Esophagus muscularis mucosa (tissue), 4 donors: ENCODE measurements around the gene GRK5.

Experiments
- CTCF ChIP-seq, 3 experiments: fragments of 200-600 bp in 2 of 3; fragments of 450-650 bp in 1 of 3; sonication (generic) in 2 of 3; IDR thresholded peaks; one replicate each; pipeline ENCODE4 v1.5.1; 2017 to 2019; ENCODE audit warnings: antibody characterized with exemption in 3 of 3, mild to moderate bottlenecking in 2 of 3, moderate library complexity in 1 of 3
- EP300 ChIP-seq: sonication (generic); formaldehyde crosslinking; IDR thresholded peaks from one replicate; pipeline ENCODE4 v1.6.1; 2017; ENCODE audit warnings: antibody characterized with exemption
- POLR2A ChIP-seq: fragments of 450-650 bp; IDR thresholded peaks from one replicate; pipeline ENCODE4 v1.6.1; 2017; ENCODE audit warnings: antibody characterized with exemption, moderate library complexity, mild to moderate bottlenecking, low read depth
- POLR2AphosphoS5 ChIP-seq, 2 donors: sonication (generic); formaldehyde crosslinking; IDR thresholded peaks; one replicate each; pipeline ENCODE4 v1.6.1; 2017; ENCODE audit warnings: antibody characterized with exemption in 2 of 2

- TF ChIP-seq CTCF (IDR thresholded peaks at IDR 0.05) (no peak), EP300 (no peak), POLR2A (no peak), POLR2AphosphoS5 (IDR thresholded peaks at IDR 0.05) (no peak)
Measured at GRCh38 chr10:119455609-119456434, 248.5 kb downstream of the GRK5 start.
